SK-N-SH (cell line): ENCODE results near the gene SEPTIN10.

Experiments
- CTCF ChIP-seq: fragments of 200-600 bp; sonication (generic); IDR thresholded peaks from 2 replicates; pipeline ENCODE4 v1.6.1; 2017; ENCODE audit warnings: antibody characterized with exemption, mild to moderate bottlenecking, moderate library complexity
- ELF1 ChIP-seq: IDR thresholded peaks from 2 replicates; pipeline ENCODE4 v1.4.0; 2012
- EZH2phosphoT487 ChIP-seq: fragments of 200-600 bp; sonication (generic); IDR thresholded peaks from 2 replicates; pipeline ENCODE4 v1.6.1; 2017; ENCODE audit warnings: low read depth, mixed run types, mild to moderate bottlenecking, antibody characterized with exemption, moderate library complexity, borderline replicate concordance
- FOSL2 ChIP-seq: IDR thresholded peaks from 2 replicates; pipeline ENCODE4 v1.4.0; 2012; ENCODE audit warnings: low read depth, mild to moderate bottlenecking, moderate library complexity, borderline replicate concordance
- FOXM1 ChIP-seq: IDR thresholded peaks from 2 replicates; pipeline ENCODE4 v1.4.0; 2012; ENCODE audit warnings: low read depth, mild to moderate bottlenecking
- MAX ChIP-seq: IDR thresholded peaks from 2 replicates; pipeline ENCODE4 v1.4.0; 2012; ENCODE audit warnings: low read depth
- RAD21 ChIP-seq: IDR thresholded peaks from 2 replicates; pipeline ENCODE4 v1.6.1; 2012; ENCODE audit warnings: mild to moderate bottlenecking, low read length
- SIN3A ChIP-seq: IDR thresholded peaks from 2 replicates; pipeline ENCODE4 v1.6.1; 2012; ENCODE audit warnings: low read depth, mild to moderate bottlenecking, low read length, moderate library complexity, borderline replicate concordance
- TAF1 ChIP-seq: IDR thresholded peaks from 2 replicates; pipeline ENCODE4 v1.6.1; 2012; ENCODE audit warnings: low read depth, mild to moderate bottlenecking, low read length, moderate library complexity, borderline replicate concordance

GRCh38 chr2:109659396-109660045, 45.8 kb upstream of the SEPTIN10 start:
- TF ChIP-seq CTCF (no peak), TAF1 (no peak), SIN3A (no peak), EZH2phosphoT487 (no peak), RAD21 (no peak), MAX (no peak), FOXM1 (no peak), ELF1 (no peak), FOSL2 (no peak)
